Thyroid gland (tissue), 4 donors: ENCODE data around the gene KIRREL2.

ENCODE experiments used
- POLR2A ChIP-seq, 2 donors: fragments of 450-650 bp; IDR thresholded peaks; one replicate each; pipeline ENCODE4 v1.6.1; 2017; ENCODE audit warnings: antibody characterized with exemption in 2 of 2, mild to moderate bottlenecking in 2 of 2, moderate library complexity in 1 of 2
- TF ChIP-seq, protein P1 (sequence below), 6 experiments: fragments of 200-600 bp in 3 of 6; fragments of 450-650 bp in 3 of 6; sonication (generic) in 3 of 6; IDR thresholded peaks; one replicate each; pipeline ENCODE4 v1.5.1; 2016 to 2019; ENCODE audit warnings: antibody characterized with exemption in 6 of 6, mild to moderate bottlenecking in 2 of 6, inconsistent platforms in 1 of 6, moderate library complexity in 1 of 6

DNA sequence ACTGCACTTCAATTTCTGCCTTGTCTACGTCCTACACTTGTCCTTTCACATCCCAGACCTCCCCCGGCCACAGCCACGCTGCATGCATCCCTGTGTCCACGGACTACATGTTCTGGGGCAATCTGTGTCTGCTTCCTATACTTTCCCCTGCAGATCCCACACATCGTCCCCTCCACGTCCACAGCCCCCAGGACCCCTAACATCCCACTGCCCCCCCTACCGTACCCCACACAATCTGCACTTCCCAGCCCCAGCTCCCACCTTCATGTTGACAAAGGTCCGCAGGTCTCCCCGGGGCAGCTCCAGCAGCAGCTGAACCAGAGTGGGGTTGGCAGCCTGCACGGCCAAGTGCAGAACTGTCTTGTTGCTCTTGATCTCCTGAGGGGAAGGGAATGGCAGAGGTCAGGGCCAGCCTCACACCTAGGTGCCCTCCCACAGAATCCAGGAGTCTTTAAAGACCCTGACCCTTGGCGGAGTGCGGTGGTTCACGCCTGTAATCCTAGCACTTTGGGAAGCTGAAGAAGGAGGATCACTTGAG, 33.5 kb downstream of the KIRREL2 start:
- TF ChIP-seq POLR2A (IDR thresholded peaks at IDR 0.05): no peak
- TF ChIP-seq, protein P1, sequence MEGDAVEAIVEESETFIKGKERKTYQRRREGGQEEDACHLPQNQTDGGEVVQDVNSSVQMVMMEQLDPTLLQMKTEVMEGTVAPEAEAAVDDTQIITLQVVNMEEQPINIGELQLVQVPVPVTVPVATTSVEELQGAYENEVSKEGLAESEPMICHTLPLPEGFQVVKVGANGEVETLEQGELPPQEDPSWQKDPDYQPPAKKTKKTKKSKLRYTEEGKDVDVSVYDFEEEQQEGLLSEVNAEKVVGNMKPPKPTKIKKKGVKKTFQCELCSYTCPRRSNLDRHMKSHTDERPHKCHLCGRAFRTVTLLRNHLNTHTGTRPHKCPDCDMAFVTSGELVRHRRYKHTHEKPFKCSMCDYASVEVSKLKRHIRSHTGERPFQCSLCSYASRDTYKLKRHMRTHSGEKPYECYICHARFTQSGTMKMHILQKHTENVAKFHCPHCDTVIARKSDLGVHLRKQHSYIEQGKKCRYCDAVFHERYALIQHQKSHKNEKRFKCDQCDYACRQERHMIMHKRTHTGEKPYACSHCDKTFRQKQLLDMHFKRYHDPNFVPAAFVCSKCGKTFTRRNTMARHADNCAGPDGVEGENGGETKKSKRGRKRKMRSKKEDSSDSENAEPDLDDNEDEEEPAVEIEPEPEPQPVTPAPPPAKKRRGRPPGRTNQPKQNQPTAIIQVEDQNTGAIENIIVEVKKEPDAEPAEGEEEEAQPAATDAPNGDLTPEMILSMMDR (IDR thresholded peaks at IDR 0.05): no peak
